NCI-H82 (cell line): ENCODE measurements around the gene PLEKHA5.
"Not testable (repeated sequence)": the region's sequence is repeated elsewhere in the genome, so short reads cannot be mapped to it uniquely, and the experiment has no call there.

Experiments
- DNase-seq: peaks from one replicate; lab custom pipeline; 2025; lab: John Stamatoyannopoulos, UW

Gene PLEKHA5

GRCh38 chr12:19404242-19404880 lies 274.8 kb downstream of the PLEKHA5 start:
- no peak for DNase-seq

- no peak for DNase-seq
Measured at GRCh38 chr12:19409376-19409775, 279.8 kb downstream of the PLEKHA5 start.

GRCh38 chr12:19410211-19410610 lies 280.7 kb downstream of the PLEKHA5 start:
- no peak for DNase-seq

- peak; percentile 29 for DNase-seq
Measured at GRCh38 chr12:19410629-19411185, 281.2 kb downstream of the PLEKHA5 start.

- DNase-seq, result no peak
Measured at GRCh38 chr12:19411234-19412204, 282.0 kb downstream of the PLEKHA5 start.

GRCh38 chr12:19412844-19413243 lies 283.3 kb downstream of the PLEKHA5 start:
- DNase-seq, result no peak

GRCh38 chr12:19413582-19413981 lies 284.0 kb downstream of the PLEKHA5 start:
- DNase-seq, result not testable (repeated sequence)

- peak; percentile 13 for DNase-seq
Measured at GRCh38 chr12:19415563-19415962, 286.0 kb downstream of the PLEKHA5 start.

- no peak for DNase-seq
Measured at GRCh38 chr12:19419086-19419485, 289.6 kb downstream of the PLEKHA5 start.

GRCh38 chr12:19421503-19422282 lies 292.2 kb downstream of the PLEKHA5 start:
- DNase-seq, result no peak

- DNase-seq, result no peak
Measured at GRCh38 chr12:19423166-19423930, 293.8 kb downstream of the PLEKHA5 start.
